HG02943 (cell line): ENCODE results near the gene MAN2A2.
"Not testable (repeated sequence)": the region's sequence is repeated elsewhere in the genome, so short reads cannot be mapped to it uniquely, and the experiment has no call there.

Source experiments
- ATAC-seq: cut with Tn5 transposase; IDR thresholded peaks from one replicate; pipeline ENCODE4 v1.9.1; 2021; ENCODE audit warnings: mild to moderate bottlenecking, low read depth, moderate library complexity; ENCODE audit not compliant: unreplicated experiment

The MAN2A2 gene

DNA sequence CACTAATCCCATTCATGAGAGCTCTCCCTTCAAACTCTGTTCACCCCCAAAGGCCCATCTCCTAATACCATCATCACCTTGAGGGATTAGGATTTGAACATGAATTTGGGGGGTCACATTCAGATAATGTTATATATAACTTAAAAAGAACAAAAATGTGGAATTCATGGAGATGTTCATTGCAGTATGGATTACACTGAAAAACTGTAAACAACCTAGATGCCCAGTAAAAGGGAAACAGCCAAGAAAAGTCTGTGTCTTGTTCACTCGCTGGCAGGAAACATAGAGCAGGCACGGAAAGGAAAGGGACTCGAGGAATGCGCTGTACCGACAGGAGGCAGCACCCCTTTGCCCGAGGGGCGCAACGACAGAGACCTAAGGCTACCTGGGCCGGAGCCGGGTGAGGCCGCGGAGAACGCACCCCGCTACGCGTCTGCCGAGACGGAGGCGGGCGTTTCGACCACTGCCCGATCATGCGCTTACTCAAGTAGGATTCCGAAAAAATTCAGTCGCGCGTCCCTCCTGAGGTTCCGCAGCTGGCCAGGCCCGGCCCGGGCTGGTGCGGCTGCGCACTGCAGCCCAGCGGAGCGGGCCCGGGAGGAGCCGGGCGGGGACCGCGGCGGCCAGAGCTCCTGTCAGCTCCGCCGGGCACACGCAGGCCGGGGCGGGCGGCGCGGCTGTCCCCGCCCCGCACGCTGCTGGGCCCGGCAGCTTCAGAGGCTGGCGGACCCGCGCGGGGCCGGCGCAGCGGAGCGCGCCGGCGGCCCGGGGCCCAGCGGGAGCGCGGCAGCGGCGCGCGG lies 862 bp upstream of the MAN2A2 start:
- ATAC-seq, result peak; percentile 60

DNA sequence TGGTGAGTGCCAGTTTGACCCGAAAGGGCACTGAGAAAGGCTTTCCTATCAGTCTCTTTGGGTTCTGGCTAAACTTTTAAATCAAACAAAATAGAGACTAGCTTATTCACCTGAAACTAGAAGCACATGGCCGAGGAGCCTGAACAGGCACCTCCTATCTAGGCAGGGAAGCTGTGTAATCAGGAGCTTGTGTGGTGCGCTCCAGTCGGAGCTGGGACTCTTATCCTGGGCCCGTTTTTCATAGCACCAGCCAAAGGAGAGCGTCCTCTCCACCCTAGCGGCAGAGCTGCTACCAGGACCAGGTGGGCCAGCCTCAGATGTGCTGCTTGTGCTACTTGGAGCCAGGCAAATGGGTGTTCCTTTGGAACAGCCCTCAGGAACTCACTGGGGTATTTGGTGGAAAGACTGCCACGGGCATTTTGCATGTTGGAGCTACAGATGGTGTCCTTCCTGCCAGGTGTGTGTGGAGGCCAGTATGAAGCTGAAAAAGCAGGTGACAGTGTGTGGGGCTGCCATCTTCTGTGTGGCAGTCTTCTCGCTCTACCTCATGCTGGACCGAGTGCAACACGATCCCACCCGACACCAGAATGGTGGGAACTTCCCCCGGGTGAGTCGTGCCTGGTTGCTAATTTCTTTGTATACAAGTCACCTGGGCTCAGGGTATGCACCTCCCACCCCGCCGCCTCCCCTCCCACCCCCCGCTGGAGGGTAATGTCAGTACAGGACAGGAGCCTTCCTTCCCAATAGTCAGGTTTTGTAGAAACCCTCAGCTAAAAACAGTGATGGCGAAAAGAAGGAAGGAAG lies 833 bp downstream of the MAN2A2 start:
- ATAC-seq, result no peak

DNA sequence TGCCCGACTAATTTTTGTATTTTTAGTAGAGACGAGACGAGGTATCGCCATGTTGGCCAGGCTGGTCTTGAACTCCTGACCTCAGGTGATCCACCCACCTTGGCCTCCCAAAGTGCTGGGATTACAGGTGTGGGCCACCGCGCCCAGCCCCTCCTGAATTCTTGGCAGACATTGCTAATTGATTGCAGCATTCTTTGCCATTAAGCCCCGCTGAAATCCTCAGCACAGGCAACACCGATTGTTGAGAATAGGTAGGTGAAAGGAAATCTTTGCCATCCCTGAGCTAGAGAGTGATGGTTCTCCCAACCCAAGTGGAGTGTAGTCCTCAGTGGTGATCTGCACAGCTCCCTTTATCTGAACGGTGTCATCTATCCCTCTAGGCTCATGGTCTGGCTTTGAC lies 1.6 kb downstream of the MAN2A2 start:
- ATAC-seq, result no peak

DNA sequence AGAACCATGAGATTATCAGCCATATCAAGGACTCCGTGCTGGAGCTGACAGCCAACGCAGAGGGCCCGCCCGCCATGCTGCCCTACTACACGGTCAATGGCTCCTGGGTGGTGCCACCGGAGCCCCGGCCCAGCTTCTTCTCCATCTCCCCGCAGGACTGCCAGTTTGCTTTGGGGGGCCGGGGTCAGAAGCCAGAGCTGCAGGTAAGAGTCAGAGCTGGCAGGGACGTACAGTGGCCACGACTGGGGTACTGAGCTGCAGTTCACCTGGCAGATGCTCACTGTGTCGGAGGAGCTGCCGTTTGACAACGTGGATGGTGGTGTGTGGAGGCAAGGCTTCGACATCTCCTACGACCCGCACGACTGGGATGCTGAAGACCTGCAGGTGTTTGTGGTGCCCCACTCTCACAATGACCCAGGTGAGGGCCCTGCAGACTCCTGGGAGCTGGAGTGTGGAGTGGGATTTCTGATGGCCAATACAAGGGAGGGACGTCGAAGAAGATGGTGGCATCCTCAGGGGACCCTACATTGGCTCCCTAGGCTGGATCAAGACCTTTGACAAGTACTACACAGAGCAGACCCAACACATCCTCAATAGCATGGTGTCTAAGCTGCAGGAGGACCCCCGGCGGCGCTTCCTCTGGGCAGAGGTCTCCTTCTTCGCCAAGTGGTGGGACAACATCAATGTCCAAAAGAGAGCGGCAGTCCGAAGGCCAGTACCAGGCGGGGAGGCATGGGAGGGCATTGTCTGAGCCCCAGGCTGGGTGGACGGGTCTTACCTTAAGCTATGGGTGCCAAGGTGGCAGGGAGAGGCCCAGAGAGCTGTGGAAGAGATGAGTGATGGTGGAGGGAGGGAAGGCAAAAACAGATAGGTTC lies 2.4 kb downstream of the MAN2A2 start:
- no peak for ATAC-seq

DNA sequence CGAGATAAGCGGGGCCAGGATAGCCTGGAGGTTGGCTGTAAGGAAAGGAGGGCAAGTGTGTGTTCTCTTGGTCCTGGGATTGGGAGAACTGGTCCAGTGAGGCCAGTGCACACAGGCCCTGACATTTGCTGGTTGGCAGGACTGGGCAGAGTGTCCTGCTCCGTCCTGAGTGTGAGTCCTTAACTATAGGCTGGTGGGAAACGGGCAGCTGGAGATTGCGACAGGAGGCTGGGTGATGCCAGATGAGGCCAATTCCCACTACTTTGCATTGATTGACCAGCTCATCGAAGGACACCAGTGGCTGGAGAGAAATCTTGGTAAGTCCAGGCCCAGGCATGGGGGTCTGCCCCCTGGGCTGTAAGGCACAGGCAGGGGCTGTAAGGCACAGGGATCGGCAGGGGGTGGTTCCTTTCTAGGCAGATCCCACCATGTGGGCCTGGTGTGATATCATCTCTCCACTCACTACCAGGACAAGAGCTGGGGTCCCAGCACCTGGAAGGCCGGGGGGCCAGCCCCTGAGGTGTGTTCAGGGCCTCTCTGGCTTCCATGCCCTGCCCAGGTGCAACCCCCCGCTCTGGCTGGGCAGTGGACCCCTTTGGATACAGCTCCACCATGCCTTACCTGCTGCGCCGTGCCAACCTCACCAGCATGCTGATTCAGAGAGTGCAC lies 3.2 kb downstream of the MAN2A2 start:
- ATAC-seq, result no peak

DNA sequence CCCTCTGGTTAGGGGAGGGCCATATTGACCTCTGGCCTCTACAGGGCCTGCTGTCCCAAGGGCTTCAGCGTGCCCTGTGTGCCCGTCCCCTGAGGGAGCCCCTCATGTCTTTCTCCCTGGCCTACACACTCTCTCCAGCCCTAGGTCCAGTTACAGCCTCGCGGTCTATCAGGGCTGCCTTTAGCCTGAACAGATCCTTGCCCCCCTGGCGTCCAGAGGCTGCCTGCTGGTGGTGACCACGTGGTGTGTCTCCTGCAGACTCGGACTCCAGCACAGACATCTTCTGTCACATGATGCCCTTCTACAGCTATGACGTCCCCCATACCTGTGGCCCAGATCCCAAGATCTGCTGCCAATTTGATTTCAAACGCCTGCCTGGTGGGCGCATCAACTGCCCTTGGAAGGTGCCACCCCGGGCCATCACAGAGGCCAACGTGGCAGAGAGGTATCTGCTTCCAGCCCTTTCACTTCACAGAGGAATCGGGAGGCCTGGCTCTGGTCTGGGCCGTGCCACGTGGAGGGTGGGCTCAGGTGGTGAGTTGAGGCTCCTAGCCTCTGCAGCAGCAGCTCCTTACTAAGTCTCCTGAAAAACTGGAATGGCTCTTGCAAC lies 4.1 kb downstream of the MAN2A2 start:
- no peak for ATAC-seq

DNA sequence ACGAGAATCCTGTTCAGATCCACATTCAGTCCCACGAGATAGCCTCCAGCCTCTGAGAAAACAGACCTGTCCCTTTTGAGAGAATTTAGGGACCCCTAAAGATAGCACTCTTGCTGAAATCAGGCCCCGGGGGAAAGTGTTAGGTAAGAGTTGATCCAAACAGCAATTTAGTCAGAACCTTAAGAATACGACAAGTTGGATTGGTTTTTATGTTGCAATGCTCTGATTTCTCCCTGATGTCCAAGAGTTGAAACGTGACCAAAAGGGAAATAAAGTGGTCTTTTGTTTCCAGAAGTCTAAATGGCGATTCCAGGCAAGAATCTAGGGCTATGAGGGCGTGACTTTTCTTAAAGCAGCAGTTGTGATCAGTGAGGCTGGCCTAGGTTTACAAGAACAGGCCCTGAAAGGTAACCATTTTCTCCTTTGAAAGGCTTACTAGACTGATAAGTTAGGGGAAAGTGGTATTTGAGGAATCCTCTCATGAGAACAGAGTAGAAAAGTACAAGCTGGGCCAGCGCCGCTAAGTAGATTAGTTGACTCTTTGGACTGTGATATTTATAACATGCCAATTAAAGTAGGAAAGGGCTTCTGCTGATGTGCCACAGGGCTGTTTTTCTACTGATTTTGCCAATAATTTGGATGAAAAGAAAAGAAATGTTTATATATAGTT lies 4.9 kb downstream of the MAN2A2 start:
- ATAC-seq, result no peak

DNA sequence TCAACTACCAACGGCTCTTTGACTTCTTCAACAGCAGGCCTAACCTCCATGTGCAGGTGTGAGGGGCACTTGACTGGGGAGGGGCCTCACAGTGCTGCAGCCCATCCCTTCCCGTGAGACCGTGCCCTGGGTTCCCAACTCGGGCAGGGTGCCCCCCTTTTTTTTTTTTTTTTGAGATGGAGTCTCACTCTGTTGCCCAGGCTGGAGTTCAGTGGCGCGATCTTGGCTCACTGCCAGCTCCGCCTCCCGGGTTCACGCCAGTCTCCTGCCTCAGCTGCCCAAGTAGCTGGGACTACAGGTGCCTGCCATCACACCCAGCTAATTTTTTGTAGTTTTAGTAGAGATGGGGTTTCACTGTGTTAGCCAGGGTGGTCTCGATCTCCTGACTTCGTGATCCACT lies 6.3 kb downstream of the MAN2A2 start:
- ATAC-seq, result not testable (repeated sequence)

DNA sequence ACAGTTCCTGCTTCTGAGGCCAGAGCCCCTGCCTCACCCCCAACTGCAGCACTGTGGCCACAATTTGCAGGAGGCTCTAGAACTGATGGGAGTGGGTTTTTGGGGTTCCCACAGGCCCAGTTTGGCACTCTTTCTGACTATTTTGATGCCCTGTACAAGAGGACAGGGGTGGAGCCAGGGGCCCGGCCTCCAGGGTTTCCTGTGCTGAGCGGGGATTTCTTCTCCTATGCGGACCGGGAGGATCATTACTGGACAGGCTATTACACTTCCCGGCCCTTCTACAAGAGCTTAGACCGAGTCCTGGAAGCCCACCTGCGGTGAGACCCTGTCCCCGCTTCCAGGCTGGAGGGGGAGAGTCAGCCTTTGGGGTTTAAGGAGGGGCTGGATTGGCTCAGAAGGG lies 6.9 kb downstream of the MAN2A2 start:
- ATAC-seq, result no peak

DNA sequence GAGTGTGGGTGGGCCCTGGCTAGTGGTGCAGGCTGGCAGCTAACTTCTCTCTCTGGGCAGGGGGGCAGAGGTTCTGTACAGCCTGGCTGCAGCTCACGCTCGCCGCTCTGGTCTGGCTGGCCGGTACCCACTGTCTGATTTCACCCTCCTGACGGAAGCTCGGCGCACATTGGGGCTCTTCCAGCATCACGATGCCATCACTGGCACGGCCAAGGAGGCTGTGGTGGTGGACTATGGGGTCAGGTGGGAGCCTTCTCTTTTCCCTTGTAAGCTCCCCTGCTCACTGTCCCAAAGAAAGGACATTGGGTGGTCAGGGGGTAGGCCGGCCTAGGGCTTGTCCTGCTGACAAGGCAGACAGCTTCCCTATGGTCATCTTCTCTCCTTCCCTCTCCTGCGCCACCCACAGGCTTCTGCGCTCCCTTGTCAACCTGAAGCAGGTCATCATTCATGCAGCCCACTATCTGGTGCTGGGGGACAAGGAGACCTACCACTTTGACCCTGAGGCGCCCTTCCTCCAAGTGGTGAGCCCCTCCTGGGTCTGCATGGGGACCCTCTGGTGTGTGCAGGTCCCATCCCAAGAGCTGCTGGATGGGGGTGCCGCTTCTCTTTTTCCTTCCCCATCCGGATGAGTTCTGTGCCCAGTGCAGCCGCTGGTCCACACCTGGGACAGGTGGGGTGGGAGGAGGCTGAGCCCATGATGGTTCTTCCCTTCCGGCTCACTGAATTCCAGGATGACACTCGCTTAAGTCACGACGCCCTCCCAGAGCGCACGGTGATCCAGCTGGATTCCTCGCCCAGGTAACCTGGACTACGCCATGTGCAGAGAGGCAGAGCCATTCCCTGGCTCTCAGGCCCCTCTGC lies 7.6 kb downstream of the MAN2A2 start:
- no peak for ATAC-seq

DNA sequence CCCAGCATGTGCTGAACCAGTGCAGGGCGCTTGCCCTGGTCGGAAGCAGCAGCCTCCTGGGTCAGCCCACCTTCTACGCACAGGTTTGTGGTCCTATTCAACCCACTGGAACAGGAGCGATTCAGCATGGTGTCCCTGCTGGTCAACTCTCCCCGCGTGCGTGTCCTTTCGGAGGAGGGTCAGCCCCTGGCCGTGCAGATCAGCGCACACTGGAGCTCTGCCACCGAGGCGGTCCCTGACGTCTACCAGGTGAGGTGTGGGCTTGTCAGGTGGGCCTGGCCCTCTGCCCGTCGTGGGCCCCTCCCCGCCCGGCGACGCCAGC lies 8.2 kb downstream of the MAN2A2 start:
- no peak for ATAC-seq

DNA sequence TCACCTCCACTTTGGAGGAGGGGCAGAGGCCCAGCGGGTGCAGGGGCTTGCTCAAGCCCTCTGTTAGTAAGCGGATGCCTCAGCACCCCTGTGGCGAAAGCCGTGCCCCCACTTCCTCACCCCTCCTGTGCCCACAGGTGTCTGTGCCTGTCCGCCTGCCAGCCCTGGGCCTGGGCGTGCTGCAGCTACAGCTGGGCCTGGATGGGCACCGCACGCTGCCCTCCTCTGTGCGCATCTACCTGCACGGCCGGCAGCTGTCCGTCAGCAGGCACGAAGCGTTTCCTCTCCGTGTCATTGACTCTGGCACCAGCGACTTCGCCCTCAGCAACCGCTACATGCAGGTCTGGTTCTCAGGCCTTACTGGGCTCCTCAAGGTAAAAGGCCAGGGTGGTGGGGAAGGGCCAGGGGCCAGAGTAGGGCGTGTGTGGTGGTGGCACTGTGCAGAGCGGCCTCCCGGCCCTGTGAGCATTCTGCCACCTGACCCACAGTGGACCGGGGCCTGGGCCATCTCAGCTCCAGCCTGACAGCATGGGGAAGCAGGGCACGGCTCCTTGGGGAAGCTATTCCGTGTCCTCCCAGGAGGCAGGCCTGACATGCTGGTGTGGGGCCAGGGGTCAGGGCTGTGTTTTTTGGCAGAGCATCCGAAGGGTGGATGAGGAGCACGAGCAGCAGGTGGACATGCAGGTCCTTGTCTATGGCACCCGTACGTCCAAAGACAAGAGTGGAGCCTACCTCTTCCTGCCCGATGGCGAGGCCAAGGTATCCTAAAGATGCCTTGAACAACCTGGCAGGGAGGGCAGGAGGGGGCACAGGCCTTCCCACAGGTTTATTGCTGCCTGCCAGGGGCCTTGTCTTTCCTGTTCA lies 9.0 kb downstream of the MAN2A2 start:
- no peak for ATAC-seq

DNA sequence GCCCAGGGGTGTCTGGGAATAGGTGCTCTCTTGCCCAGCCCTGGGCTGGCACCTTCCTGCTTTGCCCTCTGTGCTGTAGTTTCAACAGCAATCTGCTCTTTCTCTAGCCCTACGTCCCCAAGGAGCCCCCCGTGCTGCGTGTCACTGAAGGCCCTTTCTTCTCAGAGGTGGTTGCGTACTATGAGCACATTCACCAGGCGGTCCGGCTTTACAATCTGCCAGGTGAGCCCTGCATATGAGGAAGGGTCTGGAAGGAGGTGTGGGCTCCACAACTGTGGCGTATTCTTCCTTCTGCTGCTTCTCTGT lies 9.6 kb downstream of the MAN2A2 start:
- ATAC-seq, result no peak

DNA sequence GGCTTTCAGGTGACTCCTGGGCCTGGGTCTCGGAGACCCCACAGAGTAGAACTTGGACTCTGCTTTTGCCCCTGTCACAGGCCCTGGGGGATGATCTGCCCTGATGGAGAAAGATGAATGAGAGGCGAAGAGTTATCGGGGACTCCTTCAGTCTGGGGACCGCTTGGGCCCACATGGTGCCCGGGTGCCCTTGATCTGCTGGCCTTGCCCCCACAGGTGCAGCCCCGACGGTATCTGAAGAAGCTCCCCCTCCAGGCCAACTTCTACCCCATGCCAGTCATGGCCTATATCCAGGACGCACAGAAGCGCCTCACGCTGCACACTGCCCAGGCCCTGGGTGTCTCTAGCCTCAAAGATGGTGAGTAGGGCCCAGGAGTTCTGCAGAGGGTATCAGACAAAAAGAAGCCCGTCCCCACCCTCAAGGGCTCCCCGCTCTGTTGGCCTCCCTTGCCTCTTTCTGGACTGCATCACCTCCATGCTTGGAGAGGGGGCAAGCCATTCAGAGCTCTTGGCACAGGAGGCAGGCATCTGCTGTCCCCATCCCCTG lies 10.4 kb downstream of the MAN2A2 start:
- no peak for ATAC-seq

DNA sequence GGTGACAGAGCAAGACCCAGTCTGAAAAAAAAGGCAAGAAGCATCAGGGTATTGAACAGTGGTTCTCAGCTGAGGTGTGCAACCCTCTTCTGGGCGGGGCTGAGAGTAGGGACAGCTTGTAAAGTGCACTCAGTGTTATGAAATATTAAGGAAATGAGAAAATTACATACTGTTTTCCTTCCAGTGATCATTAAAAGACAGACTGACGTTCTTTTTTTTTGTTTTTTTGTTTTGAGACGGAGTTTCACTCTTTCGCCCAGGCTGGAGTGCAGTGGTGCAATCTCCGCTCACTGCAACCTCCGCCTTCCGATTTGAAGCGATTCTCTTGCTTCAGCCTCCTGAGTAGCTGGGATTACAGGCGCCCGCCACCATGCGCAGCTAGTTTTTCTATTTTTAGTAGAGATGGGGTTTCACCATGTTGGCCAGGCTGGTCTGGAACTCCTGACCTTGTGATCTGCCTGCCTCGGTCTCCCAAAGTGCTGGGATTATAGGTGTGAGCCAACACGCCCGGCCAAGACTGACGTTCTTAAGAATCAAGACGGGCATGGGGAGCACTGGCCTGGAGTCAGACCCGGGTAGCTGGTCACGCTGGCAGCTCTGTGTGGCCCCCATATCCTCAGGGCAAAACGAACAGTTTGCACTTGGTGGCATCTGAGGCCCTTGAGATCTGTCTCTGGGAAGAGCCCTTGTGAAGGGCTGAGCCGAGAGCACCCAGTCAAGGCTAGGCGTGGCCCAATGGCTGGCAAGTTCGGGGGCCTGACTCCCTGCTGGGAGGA lies 11.4 kb downstream of the MAN2A2 start:
- no peak for ATAC-seq

DNA sequence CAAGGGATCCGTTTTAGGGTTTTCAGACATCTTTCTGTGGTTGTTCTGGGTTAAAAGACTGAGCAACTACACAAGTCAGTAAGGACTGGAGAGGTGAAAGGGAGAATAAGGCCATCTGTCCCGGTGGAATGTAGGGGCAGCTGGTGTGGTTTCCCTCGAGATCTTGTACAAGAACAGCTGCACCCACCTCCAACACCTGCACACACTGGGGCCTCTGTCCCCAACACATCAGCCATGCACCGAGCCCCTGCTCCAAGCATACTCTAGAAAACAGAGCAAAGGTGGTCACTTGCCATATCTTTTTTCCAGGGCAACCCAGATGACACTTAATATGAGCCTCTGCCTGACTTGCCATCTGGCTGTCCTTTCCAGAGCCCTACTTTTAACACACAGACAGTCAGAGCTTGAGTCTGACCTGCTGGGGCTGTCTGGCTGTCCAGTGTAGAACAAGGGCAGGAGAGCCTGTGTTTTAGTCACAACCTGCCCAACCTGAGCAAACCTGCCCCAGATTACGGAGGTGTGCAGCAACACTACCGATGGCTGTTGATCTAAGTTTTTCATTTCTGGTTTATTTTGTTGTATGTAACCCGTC lies 12.2 kb downstream of the MAN2A2 start:
- ATAC-seq, result no peak
